Thoracic aorta (tissue), 2 donors: Measurements from ENCODE around the gene ATG16L1. TPM values are rescaled to one million over a fixed set of nuclear protein-coding genes. Genes with fewer than 3 reads are reported as not detected.
"Not testable (repeated sequence)": the region's sequence is repeated elsewhere in the genome, so short reads cannot be mapped to it uniquely, and the experiment has no call there.

ENCODE experiments used
- ATAC-seq: fragments of 150-250 bp; one replicate; pipeline ENCODE4 v1.8.0; 2017; ENCODE audit warnings: low read depth; ENCODE audit not compliant: insufficient number of reproducible peaks, low FRiP score
- DNase-seq: peaks from one replicate; pipeline ENCODE4 v3.0.0-alpha.2; 2020; ENCODE audit warnings: low spot score
- H3K27ac ChIP-seq, 2 donors: fragments of 200-600 bp; sonication (generic); 1 replicate in 1 of 2; 2 replicates in 1 of 2; pipeline ENCODE4 v1.5.1; 2016; ENCODE audit warnings: mild to moderate bottlenecking in 2 of 2, moderate library complexity in 2 of 2
- H3K27me3 ChIP-seq: fragments of 200-600 bp; sonication (generic); replicated peaks from 2 replicates; pipeline ENCODE4 v1.6.0; 2016; ENCODE audit warnings: mild to moderate bottlenecking; ENCODE audit not compliant: insufficient read depth
- H3K36me3 ChIP-seq: fragments of 200-600 bp; sonication (generic); one replicate; pipeline ENCODE4 v1.5.1; 2016
- H3K4me1 ChIP-seq, 2 donors: fragments of 200-600 bp; sonication (generic); 1 replicate in 1 of 2; 2 replicates in 1 of 2; pipeline versions ENCODE4 v1.5.1 to v1.6.0; 2016; ENCODE audit warnings: low read depth in 2 of 2, mild to moderate bottlenecking in 1 of 2; ENCODE audit not compliant: control insufficient read depth in 1 of 2
- H3K4me3 ChIP-seq: fragments of 200-600 bp; sonication (generic); 2 replicates; pipeline ENCODE4 v1.5.1; 2016; ENCODE audit warnings: mild to moderate bottlenecking
- H3K9me3 ChIP-seq: fragments of 200-600 bp; sonication (generic); 2 replicates; pipeline ENCODE4 v1.5.1; 2016
- total RNA-seq, 2 donors: library from RNA; depleted of rRNA; stranded (reverse); fragments of >200 nt; gene quantifications; one replicate each; pipeline versions ENCODE4 v1.1.0 to v1.2.3, GENCODE V29; 2016
- TF ChIP-seq, protein P1 (sequence below): fragments of 200-600 bp; sonication (generic); IDR thresholded peaks from one replicate; pipeline ENCODE4 v1.5.1; 2019; ENCODE audit warnings: antibody characterized with exemption

ATG16L1 gene
- total RNA-seq, 2 donors from 2014 or later = 21.8 to 63.2 TPM

GRCh38 chr2:233331536-233331935 is 80.1 kb downstream of the ATG16L1 start:
- Histone ChIP-seq H3K9me3 (no peaks in the 10 kb centered on the region), H3K27me3 (no peaks in the 10 kb centered on the region), H3K36me3 (no peaks in the 10 kb centered on the region), H3K4me3 (no peak overlapping the region), H3K27ac (peak overlapping the region in 1 of 2 donors; percentile 55), H3K4me1 (no peaks in the 10 kb centered on the region)
- TF ChIP-seq, protein P1, sequence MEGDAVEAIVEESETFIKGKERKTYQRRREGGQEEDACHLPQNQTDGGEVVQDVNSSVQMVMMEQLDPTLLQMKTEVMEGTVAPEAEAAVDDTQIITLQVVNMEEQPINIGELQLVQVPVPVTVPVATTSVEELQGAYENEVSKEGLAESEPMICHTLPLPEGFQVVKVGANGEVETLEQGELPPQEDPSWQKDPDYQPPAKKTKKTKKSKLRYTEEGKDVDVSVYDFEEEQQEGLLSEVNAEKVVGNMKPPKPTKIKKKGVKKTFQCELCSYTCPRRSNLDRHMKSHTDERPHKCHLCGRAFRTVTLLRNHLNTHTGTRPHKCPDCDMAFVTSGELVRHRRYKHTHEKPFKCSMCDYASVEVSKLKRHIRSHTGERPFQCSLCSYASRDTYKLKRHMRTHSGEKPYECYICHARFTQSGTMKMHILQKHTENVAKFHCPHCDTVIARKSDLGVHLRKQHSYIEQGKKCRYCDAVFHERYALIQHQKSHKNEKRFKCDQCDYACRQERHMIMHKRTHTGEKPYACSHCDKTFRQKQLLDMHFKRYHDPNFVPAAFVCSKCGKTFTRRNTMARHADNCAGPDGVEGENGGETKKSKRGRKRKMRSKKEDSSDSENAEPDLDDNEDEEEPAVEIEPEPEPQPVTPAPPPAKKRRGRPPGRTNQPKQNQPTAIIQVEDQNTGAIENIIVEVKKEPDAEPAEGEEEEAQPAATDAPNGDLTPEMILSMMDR = no peak
- ATAC-seq (no peak), DNase-seq (no peak)

GRCh38 chr2:233332125-233332524 is 80.7 kb downstream of the ATG16L1 start:
- DNase-seq (no peak), ATAC-seq (no peak)
- H3K9me3 ChIP-seq = no peaks in the 10 kb centered on the region
- peak overlapping the region in 1 of 2 donors; percentile 55 for H3K27ac ChIP-seq
- H3K27me3 ChIP-seq = no peaks in the 10 kb centered on the region
- H3K4me3 ChIP-seq = no peak overlapping the region
- H3K4me1 ChIP-seq = no peaks in the 10 kb centered on the region
- TF ChIP-seq, protein P1 = no peak
- H3K36me3 ChIP-seq = no peaks in the 10 kb centered on the region

DNA sequence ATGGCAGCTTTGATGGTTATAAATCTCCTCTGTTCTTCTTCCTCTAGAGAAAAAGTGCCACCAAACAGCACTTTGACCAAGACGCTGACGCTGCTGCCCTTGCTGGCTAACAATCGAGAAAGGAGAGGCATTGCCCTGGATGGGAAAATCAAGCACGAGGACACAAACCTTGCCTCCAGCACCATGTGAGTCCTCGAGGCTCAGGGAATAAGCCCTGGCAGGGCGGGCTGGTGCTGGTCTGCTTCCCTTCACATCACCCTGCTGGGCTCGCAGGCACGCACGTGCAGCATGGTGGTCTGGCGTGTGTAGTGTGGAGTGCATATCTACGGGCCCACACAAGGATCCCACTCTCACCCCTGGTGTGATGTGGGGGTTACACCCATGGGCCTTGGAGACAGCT is 83.4 kb downstream of the ATG16L1 start:
- Histone ChIP-seq H3K27ac (no peak overlapping the region), H3K36me3 (no peaks in the 10 kb centered on the region), H3K9me3 (no peaks in the 10 kb centered on the region), H3K4me3 (no peak overlapping the region), H3K4me1 (no peaks in the 10 kb centered on the region), H3K27me3 (no peaks in the 10 kb centered on the region)
- DNase-seq (no peak), ATAC-seq (no peak)
- TF ChIP-seq, protein P1 = no peak

DNA sequence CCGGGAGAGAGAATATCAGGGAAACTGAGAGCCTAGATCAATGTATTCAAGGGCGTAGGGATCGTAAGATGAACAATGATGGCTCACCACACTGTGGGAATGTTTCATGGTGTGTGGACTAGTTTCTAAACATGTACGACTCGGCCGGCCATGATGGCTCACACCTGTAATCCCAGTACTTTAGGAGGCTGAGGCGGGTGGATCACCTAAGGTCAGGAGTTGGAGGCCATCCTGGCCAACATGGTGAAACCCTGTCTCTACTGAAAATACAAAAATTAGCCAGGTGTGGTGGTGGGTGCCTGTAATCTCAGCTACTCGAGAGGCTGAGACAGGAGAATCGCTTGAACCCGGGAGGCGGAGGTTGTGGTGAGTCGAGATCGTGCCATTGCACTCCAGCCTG is 84.6 kb downstream of the ATG16L1 start:
- H3K4me1 ChIP-seq, DNase-seq, ATAC-seq, H3K27ac ChIP-seq, H3K4me3 ChIP-seq, H3K27me3 ChIP-seq, H3K36me3 ChIP-seq, H3K9me3 ChIP-seq: not testable (repeated sequence)

DNA sequence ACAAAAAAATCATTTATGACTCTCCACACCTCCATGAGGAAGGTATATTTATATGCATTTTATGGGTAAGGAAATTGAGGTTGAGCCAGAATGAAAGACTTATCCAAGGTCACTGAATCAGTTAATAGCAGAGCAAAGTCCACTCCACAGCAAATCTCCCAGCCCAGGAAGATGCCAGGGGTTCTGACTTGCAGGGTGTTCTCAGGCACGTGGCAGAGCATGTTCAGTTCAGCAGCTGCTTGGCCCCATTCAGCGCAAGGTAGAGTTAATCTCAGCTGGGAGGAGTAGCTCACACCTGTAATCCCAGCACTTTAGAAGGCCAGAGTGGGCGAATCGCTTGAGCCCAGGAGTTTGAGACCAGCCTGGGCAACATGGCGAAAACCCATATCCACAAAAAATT is 85.1 kb downstream of the ATG16L1 start:
- no peaks in the 10 kb centered on the region for H3K4me1 ChIP-seq
- no peak for DNase-seq
- H3K27ac ChIP-seq = no peak overlapping the region
- no peaks in the 10 kb centered on the region for H3K27me3 ChIP-seq
- TF ChIP-seq, protein P1 = no peak
- H3K36me3 ChIP-seq = no peaks in the 10 kb centered on the region
- H3K4me3 ChIP-seq = no peak overlapping the region
- no peaks in the 10 kb centered on the region for H3K9me3 ChIP-seq
- ATAC-seq = no peak

DNA sequence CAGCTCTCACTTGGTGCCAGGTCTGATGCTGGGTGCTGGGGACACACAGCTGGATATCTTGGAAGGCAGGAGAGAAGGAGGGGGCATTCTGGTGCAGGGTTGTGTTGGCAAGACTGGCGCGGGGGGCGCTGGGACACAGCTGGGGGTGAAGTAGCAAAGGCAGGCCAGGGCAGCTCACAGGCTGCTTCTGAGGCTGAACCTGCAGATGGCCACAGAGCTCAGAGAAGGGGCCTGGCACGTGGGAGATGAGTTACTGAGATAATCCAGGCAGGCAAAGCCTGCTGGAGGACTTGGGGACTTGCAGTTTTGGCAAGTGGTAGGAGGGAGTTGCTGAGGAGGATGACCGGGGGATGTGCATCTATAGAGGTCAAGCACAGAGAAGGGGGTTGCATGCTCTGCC is 86.6 kb downstream of the ATG16L1 start:
- Histone ChIP-seq H3K9me3 (no peaks in the 10 kb centered on the region), H3K4me3 (no peak overlapping the region), H3K27me3 (no peaks in the 10 kb centered on the region), H3K36me3 (no peaks in the 10 kb centered on the region), H3K27ac (no peak overlapping the region), H3K4me1 (no peaks in the 10 kb centered on the region)
- no peak for DNase-seq
- ATAC-seq = no peak
- TF ChIP-seq, protein P1 = no peak
